PC-3 (cell line): ENCODE measurements around the gene RYR2.

Experiments
- EZH2 ChIP-seq: fragments of 300-600 bp; sonication (generic); IDR thresholded peaks from one replicate; pipeline ENCODE4 v1.6.1; 2017; ENCODE audit warnings: antibody characterized with exemption, mild to moderate bottlenecking, low read length; ENCODE audit not compliant: unreplicated experiment
- EZH2phosphoT487 ChIP-seq: fragments of 300-600 bp; sonication (generic); IDR thresholded peaks from 2 replicates; pipeline ENCODE4 v1.6.1; 2018; ENCODE audit warnings: mild to moderate bottlenecking, antibody characterized with exemption, low read length, borderline replicate concordance
- TF ChIP-seq, protein P1 (sequence below): fragments of 300-600 bp; sonication (generic); conservative IDR thresholded peaks from 2 replicates; pipeline ENCODE4 v1.5.1; 2017; ENCODE audit warnings: antibody characterized with exemption, low read depth, mild to moderate bottlenecking, low read length

DNA sequence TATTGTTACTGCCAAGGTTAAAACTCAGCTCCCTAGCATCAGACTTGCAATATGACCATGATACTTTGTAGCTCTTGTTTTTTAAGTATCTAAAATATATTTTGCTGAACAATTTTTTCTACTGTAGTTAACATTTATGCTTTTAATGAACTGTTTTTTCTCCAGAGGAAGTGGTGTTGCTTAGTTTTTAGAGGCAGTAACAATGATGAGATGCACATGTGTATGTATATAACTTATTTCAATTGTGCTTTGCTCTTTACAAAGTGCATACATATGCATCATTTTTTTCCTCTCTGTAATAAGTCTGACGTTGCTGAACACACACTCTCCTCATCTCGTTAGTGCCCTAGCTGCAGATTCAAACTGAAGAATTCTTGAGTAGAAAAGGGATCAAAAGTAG is 430.0 kb downstream of the RYR2 start:
- TF ChIP-seq, protein P1, sequence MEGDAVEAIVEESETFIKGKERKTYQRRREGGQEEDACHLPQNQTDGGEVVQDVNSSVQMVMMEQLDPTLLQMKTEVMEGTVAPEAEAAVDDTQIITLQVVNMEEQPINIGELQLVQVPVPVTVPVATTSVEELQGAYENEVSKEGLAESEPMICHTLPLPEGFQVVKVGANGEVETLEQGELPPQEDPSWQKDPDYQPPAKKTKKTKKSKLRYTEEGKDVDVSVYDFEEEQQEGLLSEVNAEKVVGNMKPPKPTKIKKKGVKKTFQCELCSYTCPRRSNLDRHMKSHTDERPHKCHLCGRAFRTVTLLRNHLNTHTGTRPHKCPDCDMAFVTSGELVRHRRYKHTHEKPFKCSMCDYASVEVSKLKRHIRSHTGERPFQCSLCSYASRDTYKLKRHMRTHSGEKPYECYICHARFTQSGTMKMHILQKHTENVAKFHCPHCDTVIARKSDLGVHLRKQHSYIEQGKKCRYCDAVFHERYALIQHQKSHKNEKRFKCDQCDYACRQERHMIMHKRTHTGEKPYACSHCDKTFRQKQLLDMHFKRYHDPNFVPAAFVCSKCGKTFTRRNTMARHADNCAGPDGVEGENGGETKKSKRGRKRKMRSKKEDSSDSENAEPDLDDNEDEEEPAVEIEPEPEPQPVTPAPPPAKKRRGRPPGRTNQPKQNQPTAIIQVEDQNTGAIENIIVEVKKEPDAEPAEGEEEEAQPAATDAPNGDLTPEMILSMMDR, result no peak
- TF ChIP-seq EZH2, result no peak
- TF ChIP-seq EZH2phosphoT487, result no peak
